ENCODE data around the gene CPEB3.
"Not testable (repeated sequence)": the region's sequence is repeated elsewhere in the genome, so short reads cannot be mapped to it uniquely, and the experiment has no call there.

CPEB3 gene

DNA sequence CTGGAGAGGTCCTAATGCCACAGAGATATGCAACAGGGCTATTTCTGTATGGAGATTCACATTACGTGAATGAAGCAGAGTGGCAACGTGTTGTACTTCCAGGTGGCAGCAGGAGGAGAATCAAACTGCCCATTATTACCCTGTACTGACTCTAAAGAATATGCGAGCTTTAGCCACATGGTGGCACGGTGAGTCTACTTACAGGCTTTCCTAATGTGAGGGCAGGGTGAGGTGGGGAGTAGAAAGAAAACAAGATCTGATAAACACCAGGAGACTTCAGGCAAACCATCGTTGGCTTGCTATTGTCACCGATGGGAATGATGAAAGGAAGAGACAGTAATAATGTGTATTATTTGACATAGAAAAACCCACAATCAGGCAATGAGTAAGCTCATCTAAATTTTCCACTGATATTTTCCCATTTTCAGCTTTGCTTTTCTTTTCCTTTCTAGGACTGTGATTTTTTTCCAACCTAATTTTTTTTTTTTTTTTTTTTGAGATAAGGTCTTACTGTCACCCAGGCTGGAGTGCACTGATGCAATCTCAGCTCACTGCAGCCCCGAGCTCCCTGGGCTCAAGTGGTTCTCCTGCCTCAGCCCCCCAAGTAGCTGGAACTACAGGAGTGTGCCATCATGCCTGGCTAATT lies 203.0 kb downstream of the CPEB3 start:
- peak; percentile 56 for DNase-seq

DNA sequence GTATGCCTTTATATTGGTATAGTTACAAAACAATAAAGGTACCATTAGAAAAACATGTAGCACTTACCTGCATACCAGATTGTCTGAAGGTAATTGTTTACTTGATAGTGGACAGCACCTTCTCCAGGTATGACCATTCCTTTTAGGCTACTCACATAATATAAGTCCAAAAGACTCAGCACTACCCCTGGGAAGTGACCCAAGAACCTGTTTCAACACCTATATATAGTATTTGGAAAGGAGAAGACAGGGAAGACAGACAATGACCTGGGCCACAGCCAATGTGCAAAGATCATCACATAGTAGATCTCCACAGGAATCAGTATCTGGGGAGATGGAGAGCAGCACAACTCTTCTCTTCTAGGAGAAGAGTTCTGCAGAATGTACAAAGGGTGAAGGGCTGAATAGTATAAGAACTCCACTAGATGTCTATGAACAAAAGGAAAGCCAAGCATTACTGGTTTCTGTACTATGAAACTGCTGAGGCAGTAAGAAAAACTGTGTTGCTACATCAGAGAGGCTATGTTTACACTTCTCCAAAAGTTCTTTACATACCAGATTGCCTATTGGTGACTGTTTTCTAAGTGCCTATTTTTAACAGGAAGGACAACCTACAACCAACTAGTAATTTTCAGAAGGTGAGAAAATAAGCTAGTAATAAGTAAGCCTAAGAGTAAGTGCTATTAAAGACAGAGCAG lies 208.1 kb downstream of the CPEB3 start:
- no peak for DNase-seq

DNA sequence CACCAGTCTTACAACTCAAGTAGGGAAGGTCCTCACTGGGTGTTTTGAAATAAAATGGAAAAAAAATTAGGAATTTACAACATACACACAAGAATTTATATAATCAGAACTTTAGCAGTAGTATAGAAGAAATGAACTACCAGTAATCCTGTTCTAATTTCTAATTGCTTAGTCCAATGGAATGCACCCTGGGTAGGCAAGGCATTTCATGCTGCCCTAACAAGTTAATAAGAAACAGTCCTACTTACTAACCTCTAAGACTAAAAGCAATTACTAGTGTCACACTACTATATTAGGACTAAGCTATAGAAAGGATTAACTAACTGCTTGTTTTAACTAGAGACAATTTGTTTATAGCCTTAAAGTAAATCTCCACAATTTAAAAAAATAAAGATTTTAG lies 209.2 kb downstream of the CPEB3 start:
- DNase-seq, result no peak

DNA sequence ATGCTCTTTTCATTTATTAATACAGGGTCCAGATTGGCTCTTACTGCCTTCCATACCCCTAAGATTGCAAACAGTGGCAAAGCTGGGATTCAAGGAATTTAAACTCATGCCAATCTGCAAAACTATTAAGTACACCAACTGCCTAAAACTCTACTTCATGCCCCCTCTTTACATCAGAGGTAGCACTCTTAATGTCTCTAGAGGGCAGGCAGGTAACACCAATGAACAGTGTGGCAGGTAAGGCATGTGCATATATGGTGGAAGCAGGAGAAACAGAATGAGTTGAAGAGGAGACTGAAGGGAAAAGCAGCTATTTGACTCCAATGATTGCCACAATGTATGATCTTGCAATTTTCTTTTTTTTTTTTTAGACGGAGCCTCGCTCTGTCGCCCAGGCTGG lies 210.6 kb downstream of the CPEB3 start:
- DNase-seq, result no peak

DNA sequence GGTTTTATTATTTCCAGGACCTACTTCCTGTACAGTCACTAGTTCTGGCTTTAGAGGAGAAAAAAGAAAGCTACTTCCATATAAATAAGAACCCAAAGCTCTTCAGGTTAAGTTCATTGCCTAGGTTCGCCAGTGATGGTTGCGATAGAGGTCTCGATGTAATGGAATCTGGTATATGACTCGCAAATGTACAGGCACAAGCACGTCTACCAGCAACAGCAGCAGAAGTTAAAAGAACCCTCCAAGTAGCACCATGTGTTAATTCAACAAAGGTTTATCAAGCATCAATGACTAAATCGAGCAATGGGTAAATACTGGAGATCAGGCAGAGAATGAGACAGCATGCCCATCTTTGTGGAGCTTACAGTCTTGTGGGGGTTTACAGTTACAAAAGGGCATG lies 211.9 kb downstream of the CPEB3 start:
- no peak for DNase-seq

DNA sequence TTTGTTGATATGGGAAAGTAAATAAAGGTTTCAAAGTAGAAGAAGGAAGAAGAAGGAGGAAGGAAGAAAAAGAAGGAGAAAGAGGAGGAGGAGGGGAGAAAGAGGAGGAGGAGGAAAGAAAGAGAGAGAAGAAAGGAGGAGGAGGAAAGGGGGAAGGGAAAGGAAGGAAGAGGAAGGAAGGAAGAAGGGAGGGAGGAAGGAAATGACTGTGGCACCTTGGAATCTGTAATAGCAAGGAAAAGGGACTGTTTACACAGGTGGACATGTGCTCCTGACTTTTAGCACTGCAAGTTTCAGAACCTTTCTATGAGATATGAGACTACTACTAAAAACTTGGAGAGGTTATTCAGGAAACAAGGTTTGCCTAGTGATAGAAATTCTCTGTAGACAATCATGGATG lies 214.2 kb downstream of the CPEB3 start:
- no peak for DNase-seq

DNA sequence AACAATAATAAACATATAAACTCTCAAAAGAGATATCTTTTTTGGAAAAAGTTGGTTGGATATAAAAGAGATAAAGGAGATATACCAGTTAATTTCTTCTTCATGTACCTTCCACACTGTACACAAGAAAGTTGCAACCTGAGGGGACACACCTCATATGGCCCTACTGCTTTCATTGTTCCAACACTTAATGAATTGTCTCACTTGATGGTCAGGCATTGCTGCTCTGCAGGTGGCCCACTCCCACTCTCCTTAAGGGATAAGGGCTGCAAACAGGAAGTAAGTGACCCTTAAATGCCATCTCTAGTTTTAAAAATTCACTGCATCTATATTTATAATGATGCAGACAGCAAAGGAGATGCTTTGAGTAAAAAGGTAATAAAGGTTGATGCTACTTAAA lies 215.0 kb downstream of the CPEB3 start:
- DNase-seq, result no peak

DNA sequence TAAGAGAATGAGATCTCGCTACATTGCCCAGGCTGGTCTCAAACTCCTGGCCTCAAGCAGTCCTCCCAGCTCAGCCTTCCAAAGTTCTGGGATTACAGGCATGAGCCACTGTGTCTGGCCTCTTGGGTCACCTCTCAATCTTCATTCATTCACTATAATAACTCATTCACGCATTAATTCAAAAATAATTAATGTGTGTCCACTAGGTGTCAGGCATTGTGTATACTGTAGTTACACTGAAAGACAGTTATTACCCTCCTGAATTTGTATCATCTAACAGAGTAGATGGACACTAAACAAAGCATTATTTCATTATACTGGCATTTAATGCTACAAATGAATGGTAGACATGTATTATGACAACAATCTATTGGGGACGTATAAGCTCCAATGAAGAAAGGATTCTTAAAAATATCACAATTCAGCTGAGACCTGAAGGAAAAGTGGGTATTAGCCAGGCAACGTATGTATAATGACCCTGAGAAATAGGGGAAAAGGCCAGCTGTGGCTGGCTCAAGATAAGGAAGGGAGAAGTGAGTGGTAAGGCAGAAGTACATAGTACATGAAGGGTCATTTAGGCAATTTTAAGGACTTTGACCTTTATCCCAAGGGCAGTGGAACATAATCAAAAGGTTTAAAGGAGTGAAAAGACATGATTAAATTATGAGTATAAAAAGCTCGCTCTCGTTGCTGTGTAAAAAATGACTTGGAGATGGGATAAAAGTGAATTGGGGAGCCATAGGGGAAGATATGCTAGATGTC lies 216.6 kb downstream of the CPEB3 start:
- DNase-seq, result no peak

DNA sequence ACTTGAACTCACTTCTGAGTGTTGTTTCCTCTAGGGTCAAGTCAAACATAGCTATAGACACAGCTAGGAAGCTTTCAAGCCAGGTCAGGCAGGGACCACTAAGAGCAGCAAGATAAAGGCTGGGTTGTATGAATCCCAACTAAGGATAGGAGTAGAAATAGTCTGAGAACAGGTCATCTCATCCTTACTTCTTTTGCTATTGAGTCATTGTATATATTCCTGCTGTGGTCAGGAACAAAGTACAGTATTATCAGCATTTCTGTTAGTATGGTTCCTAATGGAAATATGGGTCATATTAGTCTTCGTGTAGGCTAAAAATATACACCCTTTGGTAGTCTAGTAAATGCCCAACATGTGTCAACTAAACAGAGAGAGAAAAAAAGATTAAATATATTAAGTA lies 222.0 kb downstream of the CPEB3 start:
- no peak for DNase-seq

DNA sequence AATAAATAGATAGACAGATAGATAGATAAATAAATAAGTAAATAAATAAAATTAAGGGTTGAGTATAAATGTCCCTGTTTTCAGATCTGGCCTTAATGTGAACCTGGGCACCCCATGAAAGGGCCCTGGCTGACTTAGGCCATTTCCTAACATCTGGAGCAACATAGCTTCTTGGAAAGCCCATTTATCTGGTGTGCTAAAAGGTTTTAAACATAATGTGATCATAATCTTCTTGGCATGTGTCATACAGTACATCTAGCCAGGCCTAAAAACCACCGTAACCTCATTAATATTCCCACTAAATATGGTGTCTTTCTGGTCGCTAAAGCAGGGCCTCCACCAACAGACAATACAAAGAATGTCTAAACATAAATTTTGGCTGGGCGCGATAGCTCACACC lies 224.5 kb downstream of the CPEB3 start:
- DNase-seq, result no peak

DNA sequence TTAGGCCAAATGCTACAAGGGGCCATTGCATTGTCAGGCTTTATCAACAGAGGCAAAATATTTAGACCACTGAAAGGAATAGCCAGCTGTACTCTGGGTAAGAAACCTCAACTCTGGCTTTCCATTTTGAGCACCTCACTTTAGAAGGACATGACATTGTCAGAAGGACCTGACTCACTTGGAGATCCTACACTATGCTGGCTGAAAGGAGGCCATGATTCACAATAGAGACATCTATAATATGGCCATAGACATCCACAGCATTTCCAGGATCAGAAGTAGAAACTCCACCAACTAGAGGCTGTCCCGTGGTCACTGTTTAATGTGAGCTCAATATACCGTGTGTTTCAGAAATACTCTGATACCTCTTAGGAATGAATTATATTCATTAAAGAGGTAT lies 226.4 kb downstream of the CPEB3 start:
- DNase-seq, result no peak

DNA sequence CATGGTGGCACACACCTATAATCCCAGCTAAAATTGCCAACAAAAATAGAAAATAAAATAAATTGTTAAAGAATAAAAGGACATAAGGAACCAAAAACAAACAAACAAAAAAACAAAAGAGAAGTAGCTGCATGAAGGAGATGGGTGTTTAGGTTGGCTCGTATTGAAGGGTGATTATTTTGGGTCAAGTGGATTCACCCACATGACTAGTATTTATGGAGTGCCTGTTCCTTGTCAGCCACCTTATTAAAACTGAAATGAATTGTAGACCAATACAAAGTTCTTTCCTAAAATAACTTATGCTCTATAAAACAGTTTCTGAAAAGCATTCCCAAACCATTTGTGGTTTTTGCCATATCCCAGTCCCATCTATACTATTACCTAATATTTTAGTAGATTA lies 228.6 kb downstream of the CPEB3 start:
- DNase-seq, result no peak

DNA sequence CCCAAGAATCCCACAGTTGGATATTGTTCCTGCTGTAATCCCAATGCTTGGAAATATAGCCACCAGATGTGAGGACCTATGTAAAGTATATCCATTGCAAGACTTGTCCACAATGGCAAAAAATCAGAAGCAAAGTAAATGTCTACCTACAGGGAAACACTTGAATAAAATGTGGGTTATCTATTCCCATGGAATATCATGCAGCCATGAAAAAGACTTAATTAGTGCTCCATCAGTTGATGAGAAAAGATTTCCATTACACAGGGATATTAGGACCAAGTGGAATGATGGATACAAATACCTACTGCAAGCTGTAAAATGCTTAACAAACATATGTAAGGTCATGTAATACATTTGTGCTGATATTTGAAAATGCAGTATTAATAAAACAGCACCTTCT lies 236.1 kb downstream of the CPEB3 start:
- no peak for DNase-seq

DNA sequence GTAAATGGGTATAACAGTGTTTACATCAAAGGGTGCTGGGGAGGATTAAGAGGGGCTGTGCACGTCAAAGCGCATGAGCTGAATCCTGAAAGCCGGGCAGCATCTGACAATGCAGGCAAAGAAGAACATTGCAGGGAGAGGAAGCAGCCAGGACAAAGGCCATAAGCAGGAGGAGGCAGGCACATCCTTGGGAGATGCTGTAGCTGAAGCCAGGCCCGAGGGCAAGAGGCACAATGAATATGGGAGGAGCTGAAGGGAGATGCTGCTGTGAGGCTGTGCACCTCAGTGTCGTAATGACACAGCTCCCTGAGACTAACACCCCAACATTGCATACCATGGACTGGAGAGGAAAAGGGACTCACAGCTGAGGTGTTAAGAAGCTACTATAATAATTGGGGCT lies 238.1 kb downstream of the CPEB3 start:
- no peak for DNase-seq

DNA sequence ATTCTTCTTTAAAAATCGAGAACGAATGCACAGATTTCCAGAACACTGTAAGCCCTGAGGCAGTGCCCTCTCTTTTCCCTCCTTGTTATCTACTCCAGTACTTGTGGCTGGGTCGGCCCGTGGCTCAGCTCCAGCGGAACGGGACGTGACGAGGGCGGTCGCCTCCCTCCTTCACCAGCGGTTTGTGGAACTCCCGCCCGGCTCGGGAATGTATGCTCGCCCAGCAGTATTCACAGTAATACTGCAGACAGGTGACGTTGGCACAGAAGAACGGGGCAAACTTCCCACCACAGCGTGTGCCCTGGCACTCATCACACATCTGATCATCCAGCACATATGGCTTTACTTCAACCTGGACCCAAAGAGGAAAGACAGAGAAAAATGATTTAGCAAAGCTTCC lies 238.8 kb downstream of the CPEB3 start:
- DNase-seq, result no peak

DNA sequence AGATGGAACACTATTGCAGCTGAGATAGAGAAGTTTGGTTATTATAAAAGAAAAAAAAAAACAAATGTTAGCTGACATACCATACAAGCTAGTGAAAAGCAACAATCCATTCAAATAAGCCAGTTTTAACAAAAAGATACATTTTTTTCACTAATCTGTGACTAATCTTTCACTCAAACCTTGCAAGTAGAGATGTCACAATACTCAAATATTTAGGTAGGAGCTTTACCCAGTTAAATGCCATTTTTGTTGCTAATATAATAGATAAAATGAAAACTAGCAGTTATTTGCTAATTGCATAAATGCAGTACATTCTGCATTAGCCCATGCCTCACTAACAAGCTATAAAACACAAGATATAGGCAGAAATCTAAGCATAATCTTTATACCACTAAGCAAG lies 243.7 kb downstream of the CPEB3 start:
- no peak for DNase-seq

DNA sequence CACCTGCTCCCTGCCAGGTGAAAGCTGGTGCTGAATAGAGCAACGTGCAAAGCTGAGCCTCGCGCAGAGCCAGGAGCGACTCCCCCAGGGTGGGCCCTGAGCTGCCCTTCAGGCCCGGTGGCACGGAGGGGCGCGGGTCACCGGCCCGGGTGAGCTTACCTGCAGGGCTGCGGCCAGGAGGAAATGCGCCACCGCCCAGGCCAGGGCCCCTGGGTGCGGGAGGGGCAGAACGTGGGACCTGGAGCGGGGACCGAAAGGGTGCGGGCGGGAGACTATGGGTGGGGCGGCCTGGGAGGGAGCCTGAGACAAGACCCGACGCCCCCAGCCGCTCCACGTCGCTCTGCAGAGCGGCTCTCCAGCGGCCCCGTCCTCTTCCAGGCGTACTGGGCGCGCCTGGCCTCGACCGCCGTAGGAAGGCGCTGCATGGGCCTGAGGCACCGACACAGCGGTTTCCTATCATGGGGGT lies 245.2 kb downstream of the CPEB3 start:
- DNase-seq, result no peak

DNA sequence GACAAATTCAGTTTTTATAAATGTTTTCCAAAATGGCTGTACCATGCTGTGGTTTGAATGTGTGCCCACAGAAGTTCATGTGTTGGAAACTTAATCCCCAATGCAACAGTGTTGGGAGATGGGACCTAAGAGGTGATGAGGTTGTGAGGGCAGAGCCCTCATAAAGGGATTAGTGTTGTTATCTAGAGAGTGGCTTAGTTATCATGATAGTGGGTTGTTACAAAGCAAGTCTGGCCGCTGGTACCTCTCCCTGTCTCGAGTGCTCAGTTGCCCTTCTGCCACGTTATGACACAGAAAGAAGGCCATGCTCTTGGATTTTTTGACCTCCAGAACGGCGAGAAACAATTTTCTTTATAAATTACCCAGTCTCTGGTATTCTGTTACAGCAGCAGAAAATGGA lies 248.3 kb downstream of the CPEB3 start:
- DNase-seq, result no peak

DNA sequence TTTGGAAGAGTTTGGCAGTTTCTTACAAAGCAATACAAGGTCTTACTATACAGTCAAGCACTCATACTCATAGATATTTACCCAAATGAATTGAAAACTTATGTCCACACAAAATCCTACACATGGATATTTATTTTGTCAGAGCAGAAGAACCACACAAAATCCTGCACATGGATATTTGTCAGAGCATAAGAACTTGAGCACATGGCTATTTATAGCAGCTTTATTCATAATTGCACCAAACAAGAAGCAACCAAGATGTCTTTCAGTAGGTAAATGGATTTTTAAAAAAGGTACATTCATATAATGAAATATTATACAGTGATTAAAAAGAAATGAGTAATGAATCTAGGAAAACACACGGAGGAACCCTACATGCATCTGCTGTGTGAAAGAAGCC lies 251.9 kb downstream of the CPEB3 start:
- DNase-seq, result no peak

DNA sequence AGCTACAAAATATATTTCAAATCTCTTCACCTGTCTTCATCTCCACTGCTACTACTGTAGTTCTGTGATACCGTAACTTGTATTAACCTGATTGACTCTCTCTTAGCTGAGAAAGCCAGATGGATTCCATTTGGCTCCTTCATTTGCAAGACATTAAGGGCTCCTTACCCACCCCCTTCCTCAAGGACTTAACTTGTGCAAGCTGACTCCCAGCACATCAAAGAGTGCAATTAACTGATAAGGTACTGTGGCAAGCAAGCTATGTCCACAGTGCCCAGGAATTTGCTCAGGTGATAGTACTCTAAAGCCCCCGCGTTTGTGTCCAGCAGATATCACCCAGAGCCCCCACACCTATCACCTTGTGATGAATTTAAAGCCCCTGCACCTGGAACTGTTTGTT lies 257.8 kb downstream of the CPEB3 start:
- not testable (repeated sequence) for DNase-seq

DNA sequence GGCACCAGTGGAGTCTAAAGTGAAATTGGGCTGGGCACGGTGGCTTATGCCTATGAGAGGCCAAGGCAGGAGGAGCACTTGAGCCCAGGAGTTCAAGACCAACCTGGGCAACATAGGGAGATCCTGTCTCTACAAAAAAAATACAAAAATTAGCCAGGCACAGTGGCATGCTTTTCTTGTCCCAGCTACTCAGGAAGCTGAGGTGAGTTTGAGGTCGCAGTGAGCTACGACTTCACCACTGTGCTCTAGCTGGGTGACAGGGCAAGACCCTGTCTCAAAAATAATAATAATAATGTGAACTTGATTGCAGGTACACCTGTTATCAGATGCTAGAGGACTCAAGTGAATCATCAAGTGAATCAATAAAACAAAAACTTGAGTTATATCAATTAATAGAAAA lies 259.3 kb downstream of the CPEB3 start:
- DNase-seq, result no peak

DNA sequence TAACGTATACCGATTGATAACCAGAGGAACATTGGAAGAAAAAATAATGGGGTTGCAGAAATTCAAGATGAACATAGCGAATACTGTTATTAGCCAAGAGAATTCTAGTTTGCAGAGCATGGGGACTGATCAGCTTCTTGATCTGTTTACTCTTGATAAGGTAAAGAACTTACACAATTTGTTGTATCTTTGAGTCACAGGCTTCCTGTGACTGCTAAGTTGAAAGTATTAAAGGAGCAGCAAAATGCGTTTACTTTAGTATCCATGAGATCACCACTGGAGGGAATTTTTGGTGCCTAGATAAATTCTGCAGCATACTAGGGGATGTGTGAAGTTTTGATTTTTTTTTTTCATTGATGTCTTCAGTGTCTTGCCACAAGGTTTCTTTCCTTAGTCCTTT lies 263.7 kb downstream of the CPEB3 start:
- DNase-seq, result no peak

DNA sequence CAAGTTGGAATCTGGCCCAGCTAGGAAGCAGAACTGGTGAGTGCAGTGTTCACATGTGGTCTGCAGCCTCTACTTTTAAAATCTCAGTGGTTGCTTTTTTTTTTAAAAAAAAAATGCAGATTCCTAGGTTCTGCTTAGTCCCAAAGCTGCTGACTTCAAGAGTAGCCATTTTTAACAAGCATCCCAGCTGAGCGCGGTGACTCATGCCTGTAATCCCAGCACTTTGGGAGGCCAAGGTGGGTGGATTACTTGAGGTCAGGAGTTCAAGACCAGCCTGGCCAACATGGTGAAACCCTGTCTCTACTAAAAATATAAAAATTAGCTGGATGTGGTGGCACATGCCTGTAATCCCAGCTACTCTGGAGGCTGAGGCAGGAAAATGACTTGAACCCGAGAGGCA lies 265.5 kb downstream of the CPEB3 start:
- not testable (repeated sequence) for DNase-seq

DNA sequence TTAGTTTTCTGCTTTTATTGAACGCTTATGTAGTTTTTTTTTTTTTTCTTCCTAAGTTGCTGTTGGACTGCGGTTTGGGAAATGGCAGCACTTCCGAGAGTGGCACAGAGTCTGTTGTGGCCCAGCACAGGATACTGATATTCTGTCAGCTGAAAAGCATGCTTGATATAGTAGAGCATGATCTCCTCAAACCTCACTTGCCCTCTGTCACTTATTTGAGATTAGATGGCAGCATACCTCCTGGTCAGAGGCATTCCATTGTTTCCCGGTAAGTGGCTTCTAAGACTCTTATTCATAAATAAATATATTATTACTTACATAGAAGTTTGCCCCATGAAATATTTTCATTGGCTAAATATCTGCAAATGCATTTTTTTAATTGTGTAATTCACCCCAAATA lies 266.2 kb downstream of the CPEB3 start:
- no peak for DNase-seq

All from CD4-positive, alpha-beta T cell treated with Interferon gamma for 1 hour (primary cell).